HCT116 (cell line): ENCODE data around the gene RGS12. TPM values are rescaled to one million over a fixed set of nuclear protein-coding genes. Genes with fewer than 3 reads are reported as not detected.

ENCODE experiments used
- ATAC-seq: fragments of 200-7000 bp; cut with Tn5 transposase; 2 replicates; pipeline ENCODE4 v1.9.1; 2020; ENCODE audit warnings: mild to moderate bottlenecking, moderate library complexity
- BruUV-seq: library from RNA; stranded (reverse); fragments of 400-500 nt; replicated peaks from 2 replicates; lab custom pipeline; 2021; lab: Mats Ljungman, UMichigan
- CTCF ChIA-PET: fragments of 300-600 bp; sonication (Branson Sonifier 250); formaldehyde crosslinking; loops from one replicate; lab custom pipeline; 2021; ENCODE audit warnings: antibody characterized with exemption; lab: Charles Lee
- POLR2A ChIA-PET: fragments of 300-600, 350-600 bp; sonication (Branson Sonifier 250); formaldehyde crosslinking; loops from one replicate; lab custom pipeline; 2021; ENCODE audit warnings: antibody characterized with exemption; lab: Charles Lee
- RAD21 ChIA-PET, 2 experiments: fragments of 300-600 bp; sonication (Branson Sonifier 250); formaldehyde crosslinking; loops; one replicate each; lab custom pipeline; 2023; ENCODE audit warnings: low total read pairs in 2 of 2; ENCODE audit not compliant: uncharacterized antibody in 2 of 2, unreplicated experiment in 2 of 2, low non-redundant PET in 1 of 2; lab: Charles Lee
- DNase-seq: peaks from one replicate; pipeline ENCODE4 v3.0.0-alpha.2; 2010; ENCODE audit warnings: low read depth, low spot score
- H2AFZ ChIP-seq: fragments of 200-600 bp; shearing (Covaris generic), sonication (generic); 2 replicates; pipeline ENCODE4 v1.6.1; 2017; ENCODE audit warnings: low read depth, mixed run types, mixed read lengths, antibody characterized with exemption, low read length; ENCODE audit not compliant: poor library complexity, severe bottlenecking
- H3K27ac ChIP-seq: 2 replicates; pipeline ENCODE4 v1.5.1; 2012; ENCODE audit warnings: low read depth, low read length
- H3K27me3 ChIP-seq: fragments of 200-600 bp; sonication (generic); 2 replicates; pipeline ENCODE4 v1.6.1; 2016; ENCODE audit warnings: mixed run types, low read length, mixed read lengths; ENCODE audit not compliant: insufficient read depth
- H3K36me3 ChIP-seq, 2 experiments: fragments of 200-500 bp in 1 of 2; fragments of 200-600 bp in 1 of 2; sonication (Bioruptor generic) in 1 of 2; sonication (generic) in 1 of 2; 2 replicates each; pipeline versions ENCODE4 v1.5.1 to v1.6.1; 2014 to 2016; ENCODE audit warnings: low read length in 2 of 2, inconsistent platforms in 1 of 2, mixed read lengths in 1 of 2, mixed run types in 1 of 2; ENCODE audit not compliant: insufficient read depth in 2 of 2, control insufficient read depth in 1 of 2
- H3K4me1 ChIP-seq, 2 experiments: fragments of 200-600 bp in 1 of 2; sonication (generic) in 1 of 2; 2 replicates each; pipeline versions ENCODE4 v1.5.1 to v1.6.1; 2012 to 2017; ENCODE audit warnings: low read length in 2 of 2, inconsistent platforms in 1 of 2, mild to moderate bottlenecking in 1 of 2, mixed read lengths in 1 of 2, mixed run types in 1 of 2, moderate library complexity in 1 of 2; ENCODE audit not compliant: insufficient read depth in 2 of 2, control insufficient read depth in 1 of 2
- H3K4me2 ChIP-seq: fragments of 200-600 bp; sonication (generic); 2 replicates; pipeline ENCODE4 v1.6.1; 2017; ENCODE audit warnings: mixed run types, low read length, mixed read lengths
- H3K4me3 ChIP-seq, 2 experiments: fragments of 200-600 bp in 1 of 2; sonication (generic) in 1 of 2; replicated peaks in 1 of 2; 2 replicates each; pipeline ENCODE4 v1.5.1; 2011 to 2016; ENCODE audit warnings: low read length in 2 of 2, control low read depth in 1 of 2, low read depth in 1 of 2, mild to moderate bottlenecking in 1 of 2, mixed read lengths in 1 of 2, mixed run types in 1 of 2
- H3K79me2 ChIP-seq: fragments of 200-600 bp; sonication (generic); 2 replicates; pipeline ENCODE4 v1.6.1; 2017; ENCODE audit warnings: mild to moderate bottlenecking, mixed run types, low read length, moderate library complexity, mixed read lengths; ENCODE audit not compliant: insufficient read depth
- H3K9ac ChIP-seq: fragments of 200-600 bp; sonication (generic); 2 replicates; pipeline ENCODE4 v1.6.1; 2016; ENCODE audit warnings: low read length, mixed read lengths
- H3K9me2 ChIP-seq: fragments of 200-600 bp; sonication (generic), shearing (Covaris generic); 2 replicates; pipeline ENCODE4 v1.6.1; 2017; ENCODE audit warnings: mixed run types, mild to moderate bottlenecking, moderate library complexity; ENCODE audit not compliant: insufficient read depth
- H3K9me3 ChIP-seq, 2 experiments: fragments of 200-500 bp in 1 of 2; fragments of 200-600 bp in 1 of 2; sonication (Bioruptor generic) in 1 of 2; sonication (generic) in 1 of 2; 2 replicates each; pipeline ENCODE4 v1.6.1; 2014 to 2017; ENCODE audit warnings: low read length in 2 of 2, mixed read lengths in 2 of 2, inconsistent platforms in 1 of 2, low read depth in 1 of 2, mild to moderate bottlenecking in 1 of 2, mixed run types in 1 of 2, moderate library complexity in 1 of 2; ENCODE audit not compliant: control insufficient read depth in 1 of 2, insufficient read depth in 1 of 2
- H4K20me1 ChIP-seq: fragments of 200-600 bp; sonication (generic), shearing (Covaris generic); 2 replicates; pipeline ENCODE4 v1.6.1; 2017; ENCODE audit warnings: mixed run types, mild to moderate bottlenecking, moderate library complexity; ENCODE audit not compliant: insufficient read depth
- CBX3 ChIP-seq: IDR thresholded peaks from 2 replicates; pipeline ENCODE4 v1.6.1; 2012; ENCODE audit warnings: low read depth
- CTCF ChIP-seq, 3 experiments: fragments of 200-600 bp in 1 of 3; sonication (generic) in 1 of 3; IDR thresholded peaks in 2 of 3; conservative IDR thresholded peaks in 1 of 3; 2 replicates each; pipeline ENCODE4 v1.5.1; 2012 to 2017; ENCODE audit warnings: low read depth in 2 of 3, low read length in 2 of 3, antibody characterized with exemption in 1 of 3, borderline replicate concordance in 1 of 3, control low read depth in 1 of 3, mild to moderate bottlenecking in 1 of 3, mixed read lengths in 1 of 3, mixed run types in 1 of 3, moderate library complexity in 1 of 3; ENCODE audit not compliant: insufficient read depth in 1 of 3
- EGR1 ChIP-seq: IDR thresholded peaks from 2 replicates; pipeline ENCODE4 v1.6.1; 2012; ENCODE audit warnings: low read depth
- ELF1 ChIP-seq: IDR thresholded peaks from 2 replicates; pipeline ENCODE4 v1.6.1; 2012; ENCODE audit warnings: low read depth, borderline replicate concordance
- EZH2 ChIP-seq: fragments of 200-600 bp; sonication (generic); IDR thresholded peaks from 2 replicates; pipeline ENCODE4 v1.6.1; 2017; ENCODE audit warnings: antibody characterized with exemption, mixed run types
- EZH2phosphoT487 ChIP-seq: fragments of 200-600 bp; IDR thresholded peaks from 2 replicates; pipeline ENCODE4 v1.6.1; 2018; ENCODE audit warnings: antibody characterized with exemption, borderline replicate concordance
- JUND ChIP-seq: IDR thresholded peaks from 2 replicates; pipeline ENCODE4 v1.6.1; 2012
- MAX ChIP-seq: IDR thresholded peaks from 2 replicates; pipeline ENCODE4 v1.6.1; 2012
- POLR2AphosphoS5 ChIP-seq: IDR thresholded peaks from 2 replicates; pipeline ENCODE4 v1.6.1; 2011; ENCODE audit warnings: mild to moderate bottlenecking, low read depth, low read length, moderate library complexity
- RAD21 ChIP-seq: IDR thresholded peaks from 2 replicates; pipeline ENCODE4 v1.6.1; 2012; ENCODE audit warnings: low read depth, mild to moderate bottlenecking
- REST ChIP-seq: IDR thresholded peaks from 2 replicates; pipeline ENCODE4 v1.6.1; 2012; ENCODE audit warnings: low read depth
- SIN3A ChIP-seq: IDR thresholded peaks from 2 replicates; pipeline ENCODE4 v1.6.1; 2012; ENCODE audit warnings: low read depth
- SP1 ChIP-seq: IDR thresholded peaks from 2 replicates; pipeline ENCODE4 v1.6.1; 2012; ENCODE audit warnings: low read depth
- SRF ChIP-seq: IDR thresholded peaks from 2 replicates; pipeline ENCODE4 v1.6.1; 2012; ENCODE audit warnings: low read depth
- ZNF274 ChIP-seq: fragments of 200-500 bp; sonication (Bioruptor generic); IDR thresholded peaks from 2 replicates; pipeline ENCODE4 v1.6.1; 2014; ENCODE audit warnings: mild to moderate bottlenecking, low read depth, low read length, inconsistent platforms
- intact Hi-C: fragments of 100-400 bp; cut with micrococcal nuclease; formaldehyde crosslinking; loops from 2 replicates; pipeline ENCODE4 v1.10.0; 2022
- total RNA-seq: library from RNA; stranded (reverse); gene quantifications from one replicate; pipeline ENCODE4 v1.2.1, GENCODE V29; 2021; ENCODE audit not compliant: unreplicated experiment

RGS12 gene
- total RNA-seq, 1 experiment from 2014 or later: 22.2 TPM

GRCh38 chr4:3254302-3255131, 38.3 kb upstream of the RGS12 start:
- BruUV-seq: no TSS peak
- Histone ChIP-seq H3K9ac (no peak overlapping the region), H3K4me1 (no peaks in the 10 kb centered on the region), H3K4me3 (no peak overlapping the region), H3K27me3 (no peaks in the 10 kb centered on the region), H3K9me2 (no peaks in the 10 kb centered on the region), H3K36me3 (no peaks in the 10 kb centered on the region), H3K9me3 (no peaks in the 10 kb centered on the region), H3K79me2 (no peaks in the 10 kb centered on the region), H2AFZ (no peak overlapping the region), H3K4me2 (no peak overlapping the region), H4K20me1 (no peaks in the 10 kb centered on the region), H3K27ac (no peak overlapping the region)
- ChIA-PET POLR2A (no interaction called here), RAD21 (no interaction called here), CTCF (no interaction called here)
- ATAC-seq (no peak), DNase-seq (no peak)
- intact Hi-C loops: no loop called here
- TF ChIP-seq ELF1 (no peak), MAX (no peak), RAD21 (no peak), JUND (no peak), CTCF (IDR thresholded peaks at IDR 0.05 in 2 of 3, conservative IDR thresholded peaks at IDR 0.05 in 1 of 3; ENCODE audit: borderline replicate concordance in 1 of 3, insufficient read depth in 1 of 3, low read depth in 2 of 3, low read length in 2 of 3) (no peak), REST (no peak), POLR2AphosphoS5 (no peak), SIN3A (no peak), CBX3 (no peak), ZNF274 (no peak), EZH2phosphoT487 (no peak), EGR1 (no peak), EZH2 (no peak), SP1 (no peak), SRF (no peak)
